ENCODE measurements around the gene PDRG1.

Gene PDRG1

GRCh38 chr20:31951203-31951529 lies 680 bp downstream of the PDRG1 start:
- peaks cover 36% of the 10 kb centered on the region for H3K4me1 Mint-ChIP-seq
- peak overlapping the region; percentile 96 to 100 (median 97) for H3K4me3 Mint-ChIP-seq
- peaks cover 45% of the 10 kb centered on the region for H3K36me3 Mint-ChIP-seq (ENCODE audit: low read depth)
- peak overlapping the region; percentile 84 to 98 (median 92) for H3K27ac Mint-ChIP-seq
- peaks cover 22% of the 10 kb centered on the region for H3K27me3 Mint-ChIP-seq (ENCODE audit: low read depth)
- H3K9me3 Mint-ChIP-seq = no peaks in the 10 kb centered on the region
- TF ChIP-seq, protein P1, sequence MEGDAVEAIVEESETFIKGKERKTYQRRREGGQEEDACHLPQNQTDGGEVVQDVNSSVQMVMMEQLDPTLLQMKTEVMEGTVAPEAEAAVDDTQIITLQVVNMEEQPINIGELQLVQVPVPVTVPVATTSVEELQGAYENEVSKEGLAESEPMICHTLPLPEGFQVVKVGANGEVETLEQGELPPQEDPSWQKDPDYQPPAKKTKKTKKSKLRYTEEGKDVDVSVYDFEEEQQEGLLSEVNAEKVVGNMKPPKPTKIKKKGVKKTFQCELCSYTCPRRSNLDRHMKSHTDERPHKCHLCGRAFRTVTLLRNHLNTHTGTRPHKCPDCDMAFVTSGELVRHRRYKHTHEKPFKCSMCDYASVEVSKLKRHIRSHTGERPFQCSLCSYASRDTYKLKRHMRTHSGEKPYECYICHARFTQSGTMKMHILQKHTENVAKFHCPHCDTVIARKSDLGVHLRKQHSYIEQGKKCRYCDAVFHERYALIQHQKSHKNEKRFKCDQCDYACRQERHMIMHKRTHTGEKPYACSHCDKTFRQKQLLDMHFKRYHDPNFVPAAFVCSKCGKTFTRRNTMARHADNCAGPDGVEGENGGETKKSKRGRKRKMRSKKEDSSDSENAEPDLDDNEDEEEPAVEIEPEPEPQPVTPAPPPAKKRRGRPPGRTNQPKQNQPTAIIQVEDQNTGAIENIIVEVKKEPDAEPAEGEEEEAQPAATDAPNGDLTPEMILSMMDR (IDR thresholded peaks at IDR 0.05; ENCODE audit: unreplicated experiment in 3 of 3) = no peak

GRCh38 chr20:31949877-31950646 lies 1.8 kb downstream of the PDRG1 start:
- H3K27me3 Mint-ChIP-seq (ENCODE audit: low read depth) = peaks cover 15% of the 10 kb centered on the region

GRCh38 chr20:31948008-31948407 lies 3.8 kb downstream of the PDRG1 start:
- H3K27ac Mint-ChIP-seq = no peak overlapping the region
- H3K4me3 Mint-ChIP-seq = peak overlapping the region in 1 of 3 experiments; percentile 44
- TF ChIP-seq, protein P1 (IDR thresholded peaks at IDR 0.05; ENCODE audit: unreplicated experiment in 3 of 3) = no peak
- peaks cover 56% of the 10 kb centered on the region for H3K36me3 Mint-ChIP-seq (ENCODE audit: low read depth)
- H3K4me1 Mint-ChIP-seq = peaks cover 48% of the 10 kb centered on the region
- H3K27me3 Mint-ChIP-seq (ENCODE audit: low read depth) = peaks cover 3% of the 10 kb centered on the region
- no peaks in the 10 kb centered on the region for H3K9me3 Mint-ChIP-seq

More at GRCh38 chr20:31949877-31950646, 1.8 kb downstream of the PDRG1 start:
- no peaks in the 10 kb centered on the region for H3K9me3 Mint-ChIP-seq
- peaks cover 42% of the 10 kb centered on the region for H3K4me1 Mint-ChIP-seq
- peak overlapping the region; percentile 96 to 100 (median 97) for H3K4me3 Mint-ChIP-seq
- no peak overlapping the region for H3K27ac Mint-ChIP-seq
- H3K36me3 Mint-ChIP-seq (ENCODE audit: low read depth) = peaks cover 50% of the 10 kb centered on the region
- TF ChIP-seq, protein P1 (IDR thresholded peaks at IDR 0.05; ENCODE audit: unreplicated experiment in 3 of 3) = no peak

DNA sequence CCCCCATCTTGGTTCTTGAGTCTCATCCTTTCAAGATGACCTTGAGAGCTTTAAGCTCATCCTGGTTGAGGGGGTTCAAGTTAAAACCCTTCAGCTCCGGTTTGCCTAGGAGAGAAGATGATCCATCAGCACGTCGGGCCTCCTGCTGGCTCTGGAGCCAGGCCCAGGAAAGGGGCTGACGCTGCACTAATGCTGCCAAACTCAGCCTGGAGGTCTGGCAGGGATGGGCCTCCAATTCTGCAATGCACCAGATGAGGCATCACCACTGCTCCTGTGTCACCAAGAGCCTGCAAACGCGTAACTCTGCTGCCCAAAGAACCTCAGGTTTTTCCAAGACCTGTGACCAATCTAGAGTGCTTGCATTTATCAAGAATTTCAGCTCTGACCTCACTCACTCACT lies 6.1 kb downstream of the PDRG1 start:
- no peaks in the 10 kb centered on the region for H3K27me3 Mint-ChIP-seq (ENCODE audit: low read depth)
- peak overlapping the region in 2 of 3 experiments; percentile 54 to 77 for H3K27ac Mint-ChIP-seq
- peak overlapping the region in 1 of 3 experiments; percentile 52 for H3K4me3 Mint-ChIP-seq
- peaks cover 50% of the 10 kb centered on the region for H3K36me3 Mint-ChIP-seq (ENCODE audit: low read depth)
- H3K9me3 Mint-ChIP-seq = no peaks in the 10 kb centered on the region
- TF ChIP-seq, protein P1 (IDR thresholded peaks at IDR 0.05; ENCODE audit: unreplicated experiment in 3 of 3) = no peak
- peaks cover 34% of the 10 kb centered on the region for H3K4me1 Mint-ChIP-seq

GRCh38 chr20:31945319-31945718 lies 6.5 kb downstream of the PDRG1 start:
- peak overlapping the region in 1 of 3 experiments; percentile 77 for H3K27ac Mint-ChIP-seq
- peaks cover 29% of the 10 kb centered on the region for H3K4me1 Mint-ChIP-seq
- H3K4me3 Mint-ChIP-seq = no peak overlapping the region
- peaks cover 50% of the 10 kb centered on the region for H3K36me3 Mint-ChIP-seq (ENCODE audit: low read depth)
- no peaks in the 10 kb centered on the region for H3K27me3 Mint-ChIP-seq (ENCODE audit: low read depth)
- TF ChIP-seq, protein P1 (IDR thresholded peaks at IDR 0.05; ENCODE audit: unreplicated experiment in 3 of 3) = no peak
- H3K9me3 Mint-ChIP-seq = no peaks in the 10 kb centered on the region

DNA sequence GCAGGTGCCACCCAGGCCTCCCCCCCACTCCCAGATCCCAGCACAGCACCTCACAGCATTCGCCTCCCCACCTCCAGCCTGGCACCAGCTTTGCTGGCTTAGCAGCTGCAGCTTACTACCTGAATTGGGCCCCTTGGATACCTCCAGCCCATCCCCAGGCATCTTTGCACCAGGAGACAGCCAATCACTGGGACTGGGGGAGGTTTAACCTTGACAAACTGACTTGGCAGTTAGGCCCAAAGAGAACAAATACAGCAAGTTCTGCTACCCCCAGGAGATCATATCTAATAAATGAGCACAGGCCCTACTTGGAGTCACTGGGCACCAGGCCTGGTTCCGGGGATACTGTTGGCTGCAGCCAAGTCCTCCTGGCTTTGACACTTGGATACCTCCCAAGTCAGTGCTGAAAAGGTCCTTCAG lies 8.8 kb downstream of the PDRG1 start:
- Mint-ChIP-seq H3K36me3 (ENCODE audit: low read depth) (peaks cover 30% of the 10 kb centered on the region), H3K4me1 (peaks cover 15% of the 10 kb centered on the region), H3K27ac (peak overlapping the region in 2 of 3 experiments; percentile 62 to 78), H3K4me3 (no peak overlapping the region), H3K27me3 (ENCODE audit: low read depth) (no peaks in the 10 kb centered on the region), H3K9me3 (no peaks in the 10 kb centered on the region)
- TF ChIP-seq, protein P1 (IDR thresholded peaks at IDR 0.05; ENCODE audit: unreplicated experiment in 3 of 3) = no peak
